Measurements from ENCODE around the gene AP5Z1.

Gene AP5Z1

GRCh38 chr7:4745971-4746919, 29.2 kb upstream of the AP5Z1 start:
- peak overlapping the region; percentile 22 for H3K4me3 ChIP-seq (ENCODE audit: low read depth, low read length)
- no peak for TF ChIP-seq CTCF (IDR thresholded peaks at IDR 0.05; ENCODE audit: borderline replicate concordance, insufficient read depth, low read depth, low read length)

- H3K4me3 ChIP-seq (ENCODE audit: low read depth, low read length), result no peak overlapping the region
- TF ChIP-seq CTCF (IDR thresholded peaks at IDR 0.05; ENCODE audit: borderline replicate concordance, insufficient read depth, low read depth, low read length), result no peak
These were observed 28.4 kb upstream of the AP5Z1 start for GRCh38 chr7:4747013-4747412.

GRCh38 chr7:4747746-4748145, 27.7 kb upstream of the AP5Z1 start:
- H3K4me3 ChIP-seq (ENCODE audit: low read depth, low read length), result no peak overlapping the region
- no peak for TF ChIP-seq CTCF (IDR thresholded peaks at IDR 0.05; ENCODE audit: borderline replicate concordance, insufficient read depth, low read depth, low read length)

GRCh38 chr7:4748231-4748681, 27.2 kb upstream of the AP5Z1 start:
- no peak for TF ChIP-seq CTCF (IDR thresholded peaks at IDR 0.05; ENCODE audit: borderline replicate concordance, insufficient read depth, low read depth, low read length)

GRCh38 chr7:4749363-4749762, 26.1 kb upstream of the AP5Z1 start:
- no peak overlapping the region for H3K4me3 ChIP-seq (ENCODE audit: low read depth, low read length)
- no peak for TF ChIP-seq CTCF (IDR thresholded peaks at IDR 0.05; ENCODE audit: borderline replicate concordance, insufficient read depth, low read depth, low read length)

More at GRCh38 chr7:4748231-4748681, 27.2 kb upstream of the AP5Z1 start:
- no peak overlapping the region for H3K4me3 ChIP-seq (ENCODE audit: low read depth, low read length)

- no peak for TF ChIP-seq CTCF (IDR thresholded peaks at IDR 0.05; ENCODE audit: borderline replicate concordance, insufficient read depth, low read depth, low read length)
- H3K4me3 ChIP-seq (ENCODE audit: low read depth, low read length), result no peak overlapping the region
These were observed 25.6 kb upstream of the AP5Z1 start for GRCh38 chr7:4749798-4750197.

All from GM12875 (cell line).